Testis (tissue), 5 donors: Measurements from ENCODE around the gene CCDC157. TPM values are rescaled to one million over a fixed set of nuclear protein-coding genes. Genes with fewer than 3 reads are reported as not detected.
A peak's percentile ranks its signal among the peaks of the same experiment; 100 is the strongest.

Experiments used
- DNase-seq: peaks from one replicate; pipeline ENCODE4 v3.0.0-alpha.2; 2019
- H3K27ac ChIP-seq, 2 donors: fragments of 200-600 bp; sonication (generic); one replicate each; pipeline ENCODE4 v1.5.1; 2019
- H3K27me3 ChIP-seq: fragments of 200-600 bp; sonication (generic); one replicate; pipeline ENCODE4 v1.5.1; 2019
- H3K36me3 ChIP-seq: fragments of 200-600 bp; sonication (generic); one replicate; pipeline ENCODE4 v1.5.1; 2017; ENCODE audit warnings: low read depth; ENCODE audit errors: missing control alignments
- H3K4me1 ChIP-seq: fragments of 200-600 bp; sonication (generic); one replicate; pipeline ENCODE4 v1.5.1; 2019
- H3K4me3 ChIP-seq, 2 donors: fragments of 200-600 bp; sonication (generic); one replicate each; pipeline ENCODE4 v1.5.1; 2017 to 2019
- H3K9me3 ChIP-seq: fragments of 200-600 bp; sonication (generic); one replicate; pipeline ENCODE4 v1.5.1; 2017
- CTCF ChIP-seq, 3 experiments: fragments of 450-650 bp in 2 of 3; fragments of 200-600 bp in 1 of 3; sonication (generic) in 1 of 3; IDR thresholded peaks; one replicate each; pipeline ENCODE4 v1.5.1; 2016 to 2019; ENCODE audit warnings: antibody characterized with exemption in 3 of 3, mild to moderate bottlenecking in 2 of 3, moderate library complexity in 1 of 3
- POLR2A ChIP-seq: fragments of 450-650 bp; IDR thresholded peaks from one replicate; pipeline ENCODE4 v1.6.1; 2017; ENCODE audit warnings: antibody characterized with exemption, mild to moderate bottlenecking, moderate library complexity
- WGBS, 2 donors: methylation state at CpG; one replicate each; pipeline ENCODE4 v1.1.5; 2018; 5-methylcytosine and 5-hydroxymethylcytosine counted together
- intact Hi-C: fragments of 100-400 bp; cut with DNase I; formaldehyde crosslinking; loops from one replicate; pipeline ENCODE4 v1.15.1; 2023; ENCODE audit warnings: low total_unique reads
- long read RNA-seq, 2 donors: transcript quantifications; one replicate each; lab custom pipeline, GENCODE V29; 2026
- polyA plus RNA-seq: library from polyadenylated mRNA; stranded (reverse); fragments of 350-450 nt; fragmentation: Illumina TruSeq; extraction: RNeasy Lipid Tissue Mini Kit (QIAGEN cat#74804); gene quantifications from one replicate; pipeline ENCODE4 v1.2.3, GENCODE V29; 2014; ENCODE audit warnings: low read depth, low replicate concordance; ENCODE audit not compliant: insufficient read depth
- total RNA-seq, 2 donors: library from RNA; depleted of rRNA; stranded (reverse); fragments of >200 nt; gene quantifications; one replicate each; pipeline ENCODE4 v1.2.3, GENCODE V29; 2016

CCDC157 gene
- total RNA-seq (10 to 100 TPM; 70.1 to 81.9 TPM), polyA plus RNA-seq (69.2 TPM)
- long read RNA-seq, donor 1, partial matches to known transcripts = 0 of 3 reads
- long read RNA-seq, donor 1, other reads (novel, unspliced or antisense) = 0 of 3 reads
- long read RNA-seq, donor 2, partial matches to known transcripts = 0 of 1 reads
- long read RNA-seq, donor 2, other reads (novel, unspliced or antisense) = 0 of 1 reads

- TF ChIP-seq POLR2A = peak; percentile 67
- peak in 1 of 3 experiments; percentile 1 for TF ChIP-seq CTCF (IDR thresholded peaks at IDR 0.05)
- Histone ChIP-seq H3K4me1 (peaks cover 28% of the 10 kb centered on the region), H3K36me3 (no peaks in the 10 kb centered on the region), H3K9me3 (no peaks in the 10 kb centered on the region), H3K27ac (peak within 1 kb of the TSS; percentile 94 to 96), H3K4me3 (peak within 1 kb of the TSS; percentile 86 to 93), H3K27me3 (no peaks in the 10 kb centered on the region)
- intact Hi-C loops = no loop called here
- peak; percentile 93 for DNase-seq
- 0 to 3% methylated on average over 12 to 87 of the region's 91 CpGs for WGBS, 2 donors
Measured at GRCh38 chr22:30356449-30357235, at the start of gene CCDC157, which contains the start of gene SF3A1. TSS of gene CCDC157 (plus strand) at chr22:30357007. CDS start at chr22:30366001, 8,994 bp downstream. TSS of gene SF3A1 (minus strand) at chr22:30356894. CDS start at chr22:30356792, 102 bp downstream.

- TF ChIP-seq CTCF (IDR thresholded peaks at IDR 0.05) = no peak
- TF ChIP-seq POLR2A = no peak
- H3K4me3 ChIP-seq = no peak overlapping the region
- no peaks in the 10 kb centered on the region for H3K27me3 ChIP-seq
- WGBS, 2 donors = 80 to 90% methylated on average over 4 of the region's 4 CpGs
- intact Hi-C loops = no loop called here
- peak overlapping the region in 1 of 2 donors; percentile 82 for H3K27ac ChIP-seq
- H3K4me1 ChIP-seq = peaks cover 77% of the 10 kb centered on the region
- H3K9me3 ChIP-seq = no peaks in the 10 kb centered on the region
- DNase-seq = no peak
- no peaks in the 10 kb centered on the region for H3K36me3 ChIP-seq
Measured at GRCh38 chr22:30307041-30307574, 49.7 kb upstream of the CCDC157 start.

GRCh38 chr22:30308093-30308492 lies 48.7 kb upstream of the CCDC157 start:
- H3K4me1 ChIP-seq = peaks cover 77% of the 10 kb centered on the region
- H3K27ac ChIP-seq = no peak overlapping the region
- H3K27me3 ChIP-seq = no peaks in the 10 kb centered on the region
- no peak for TF ChIP-seq POLR2A
- no peak for TF ChIP-seq CTCF (IDR thresholded peaks at IDR 0.05)
- H3K9me3 ChIP-seq = no peaks in the 10 kb centered on the region
- H3K36me3 ChIP-seq = no peaks in the 10 kb centered on the region
- intact Hi-C loops = no loop called here
- H3K4me3 ChIP-seq = no peak overlapping the region
- WGBS, 2 donors = 78 to 83% methylated on average over 2 of the region's 2 CpGs
- DNase-seq = no peak

GRCh38 chr22:30308518-30309230 lies 48.1 kb upstream of the CCDC157 start:
- intact Hi-C loops = no loop called here
- no peaks in the 10 kb centered on the region for H3K9me3 ChIP-seq
- no peak for DNase-seq
- no peak for TF ChIP-seq CTCF (IDR thresholded peaks at IDR 0.05)
- no peak for TF ChIP-seq POLR2A
- no peaks in the 10 kb centered on the region for H3K36me3 ChIP-seq
- H3K4me1 ChIP-seq = peaks cover 75% of the 10 kb centered on the region
- H3K27ac ChIP-seq = no peak overlapping the region
- no peak overlapping the region for H3K4me3 ChIP-seq
- H3K27me3 ChIP-seq = no peaks in the 10 kb centered on the region
- 80 to 85% methylated on average over 4 to 5 of the region's 5 CpGs for WGBS, 2 donors
